Effector memory CD4-positive, alpha-beta T cell (primary cell): ENCODE results near the gene NAA10.

Experiments used
- DNase-seq, 3 donors: peaks; one replicate each; pipeline ENCODE4 v3.0.0-alpha.2; 2020
- H3K27ac ChIP-seq: 2 replicates; pipeline ENCODE4 v1.7.0; 2013; ENCODE audit warnings: mild to moderate bottlenecking, low read length, moderate library complexity; ENCODE audit not compliant: insufficient read depth, poor library complexity, severe bottlenecking
- H3K27me3 ChIP-seq: replicated peaks from 2 replicates; pipeline ENCODE4 v1.7.0; 2013; ENCODE audit warnings: mild to moderate bottlenecking, low read length; ENCODE audit not compliant: insufficient read depth, control insufficient read depth, poor library complexity, severe bottlenecking
- H3K36me3 ChIP-seq: 2 replicates; pipeline ENCODE4 v1.7.0; 2013; ENCODE audit warnings: mild to moderate bottlenecking, low read length, moderate library complexity; ENCODE audit not compliant: control insufficient read depth, insufficient read depth
- H3K4me1 ChIP-seq: 2 replicates; pipeline ENCODE4 v1.7.0; 2013; ENCODE audit warnings: low read length, mild to moderate bottlenecking; ENCODE audit not compliant: control insufficient read depth, insufficient read depth, poor library complexity, severe bottlenecking
- H3K4me3 ChIP-seq: 2 replicates; pipeline ENCODE4 v1.7.0; 2013; ENCODE audit warnings: low read length, low read depth, mild to moderate bottlenecking; ENCODE audit not compliant: insufficient read depth, poor library complexity, severe bottlenecking
- H3K9me3 ChIP-seq: 2 replicates; pipeline ENCODE4 v1.7.0; 2013; ENCODE audit warnings: mild to moderate bottlenecking, low read length, moderate library complexity; ENCODE audit not compliant: control insufficient read depth

The NAA10 gene

GRCh38 chrX:153924149-153924861 lies 10.5 kb downstream of the NAA10 start:
- peaks cover 39% of the 10 kb centered on the region for H3K4me1 ChIP-seq
- peak overlapping the region; percentile 51 for H3K4me3 ChIP-seq
- no peaks in the 10 kb centered on the region for H3K27me3 ChIP-seq
- H3K9me3 ChIP-seq, result no peaks in the 10 kb centered on the region
- DNase-seq, result peak in 2 of 3 donors; percentile 26 to 35
- peaks cover 7% of the 10 kb centered on the region for H3K36me3 ChIP-seq
- peak overlapping the region; percentile 98 for H3K27ac ChIP-seq

DNA sequence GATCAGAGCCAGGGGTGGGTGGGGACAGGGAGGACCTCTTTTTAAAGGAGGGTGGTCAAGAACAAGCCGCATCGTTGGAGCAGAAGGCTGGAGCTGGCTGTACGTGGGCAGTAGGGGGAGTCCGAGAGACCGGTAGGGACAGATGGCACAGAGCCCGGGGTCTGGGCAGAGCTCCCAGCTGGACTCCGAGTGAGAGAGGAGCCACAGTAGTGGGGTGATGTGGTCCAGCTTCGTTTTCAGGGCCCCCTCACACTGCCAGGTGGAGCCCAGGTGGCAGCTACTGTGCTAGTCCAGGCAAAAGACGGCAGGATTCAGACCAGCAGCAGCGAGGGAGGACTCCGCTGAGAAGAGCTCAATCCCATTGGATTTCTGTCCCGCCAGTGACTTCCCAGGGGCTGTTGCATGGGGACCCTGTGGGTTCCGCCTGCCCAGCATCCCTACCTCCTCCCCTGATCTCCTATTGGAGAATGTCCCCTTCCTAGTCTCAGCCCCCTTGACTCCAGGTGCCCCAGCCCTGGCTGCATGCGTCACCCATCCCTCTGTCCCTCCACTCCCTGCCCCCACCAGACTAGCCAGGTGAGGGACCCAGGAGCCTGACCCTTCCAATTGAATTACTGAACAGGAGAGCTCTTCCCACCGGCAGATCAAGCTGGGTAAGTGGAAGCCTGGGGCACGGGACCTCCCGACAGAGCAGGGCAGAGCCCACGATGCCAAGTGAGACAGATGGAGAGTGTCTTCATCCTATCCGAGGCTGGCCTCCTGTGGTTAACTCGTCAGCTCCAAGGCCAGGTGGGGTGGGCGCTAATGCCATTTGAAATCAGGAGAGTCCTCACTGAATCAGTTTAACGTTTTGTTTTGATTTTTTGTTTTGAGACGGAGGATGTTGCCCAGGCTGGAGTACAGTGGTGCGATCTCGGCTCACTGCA lies 11.6 kb downstream of the NAA10 start:
- Histone ChIP-seq H3K4me3 (no peak overlapping the region), H3K36me3 (peaks cover 13% of the 10 kb centered on the region), H3K9me3 (no peaks in the 10 kb centered on the region), H3K27me3 (no peaks in the 10 kb centered on the region), H3K4me1 (peaks cover 36% of the 10 kb centered on the region), H3K27ac (peak overlapping the region; percentile 98)
- no peak for DNase-seq

DNA sequence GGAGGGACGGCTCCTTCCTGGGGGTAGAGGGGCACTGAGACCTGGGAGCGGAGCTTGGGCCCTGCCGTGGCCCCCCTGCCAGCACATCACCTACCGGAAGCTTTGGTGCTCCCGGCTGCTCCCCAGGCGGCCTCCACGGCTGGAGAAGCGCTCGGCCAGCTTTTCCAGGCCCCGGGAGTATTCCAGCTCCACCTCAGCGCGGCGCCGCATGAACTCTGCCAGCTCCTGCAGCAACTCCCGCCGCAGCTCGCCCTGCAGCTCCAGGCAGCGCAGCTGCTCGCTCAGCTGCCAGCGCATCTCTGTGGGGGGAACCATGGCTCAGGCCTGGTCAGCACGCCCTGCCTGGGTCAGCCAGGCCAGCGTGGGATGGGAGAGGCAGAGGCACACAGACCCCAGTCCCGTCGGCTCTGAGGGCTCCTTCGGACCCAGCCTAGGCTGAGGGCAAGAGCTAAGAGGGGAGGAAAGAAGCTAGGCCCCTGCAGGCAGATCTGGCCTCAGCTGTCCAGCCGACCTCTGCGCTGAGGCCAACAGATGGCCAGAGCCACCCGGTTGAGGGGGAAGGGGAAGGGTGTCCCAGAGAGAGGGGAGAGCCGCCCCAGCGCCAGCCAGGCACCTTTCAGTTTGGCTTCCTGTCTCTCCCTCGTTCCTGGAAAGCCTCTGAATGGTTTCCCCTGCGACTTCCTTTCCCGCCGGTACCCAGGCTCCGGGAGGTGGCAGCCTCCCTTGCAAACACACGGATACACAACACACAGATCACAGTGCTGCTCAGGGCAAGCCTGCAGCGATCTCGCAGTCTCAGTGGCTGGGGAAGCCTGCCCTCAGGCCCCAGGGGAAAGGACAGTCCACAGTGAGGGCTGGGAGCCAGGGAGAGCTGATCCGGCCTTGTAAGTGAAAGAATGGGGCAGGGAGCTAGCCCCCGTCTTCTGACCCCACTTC lies 13.1 kb downstream of the NAA10 start:
- peaks cover 13% of the 10 kb centered on the region for H3K36me3 ChIP-seq
- H3K27me3 ChIP-seq, result no peaks in the 10 kb centered on the region
- H3K4me1 ChIP-seq, result peaks cover 28% of the 10 kb centered on the region
- H3K4me3 ChIP-seq, result no peak overlapping the region
- no peaks in the 10 kb centered on the region for H3K9me3 ChIP-seq
- no peak for DNase-seq
- peak overlapping the region; percentile 48 for H3K27ac ChIP-seq

GRCh38 chrX:153921070-153921469 lies 13.8 kb downstream of the NAA10 start:
- H3K4me1 ChIP-seq, result peaks cover 23% of the 10 kb centered on the region
- no peak for DNase-seq
- no peak overlapping the region for H3K4me3 ChIP-seq
- H3K36me3 ChIP-seq, result peaks cover 13% of the 10 kb centered on the region
- no peaks in the 10 kb centered on the region for H3K9me3 ChIP-seq
- H3K27me3 ChIP-seq, result no peaks in the 10 kb centered on the region
- no peak overlapping the region for H3K27ac ChIP-seq

GRCh38 chrX:153920546-153920945 lies 14.3 kb downstream of the NAA10 start:
- DNase-seq, result no peak
- H3K27ac ChIP-seq, result no peak overlapping the region
- peaks cover 21% of the 10 kb centered on the region for H3K4me1 ChIP-seq
- peaks cover 17% of the 10 kb centered on the region for H3K36me3 ChIP-seq
- H3K9me3 ChIP-seq, result no peaks in the 10 kb centered on the region
- no peaks in the 10 kb centered on the region for H3K27me3 ChIP-seq
- H3K4me3 ChIP-seq, result no peak overlapping the region

DNA sequence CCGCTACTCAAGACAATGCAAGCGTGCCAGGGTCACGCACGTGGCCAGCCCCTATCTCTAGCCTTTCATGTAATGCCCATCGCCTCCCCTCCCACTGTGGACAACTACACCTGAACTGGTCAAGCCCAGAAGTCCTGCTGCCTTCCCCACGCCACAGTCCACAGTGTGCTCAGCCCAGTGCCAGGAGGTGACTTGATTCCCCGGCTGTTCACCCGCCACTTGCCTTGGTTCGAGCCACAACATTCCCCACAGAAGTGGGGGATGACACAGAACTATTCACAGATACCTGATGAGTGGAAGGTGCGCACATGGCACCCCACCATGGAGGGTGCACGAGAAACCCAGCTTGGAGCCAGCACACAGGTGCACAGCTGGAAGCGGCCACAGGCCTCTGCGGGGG lies 15.6 kb downstream of the NAA10 start:
- Histone ChIP-seq H3K27ac (no peak overlapping the region), H3K4me3 (no peak overlapping the region), H3K27me3 (no peaks in the 10 kb centered on the region), H3K4me1 (peaks cover 20% of the 10 kb centered on the region), H3K9me3 (no peaks in the 10 kb centered on the region), H3K36me3 (peaks cover 17% of the 10 kb centered on the region)
- no peak for DNase-seq

GRCh38 chrX:153917869-153918268 lies 17.0 kb downstream of the NAA10 start:
- no peak for DNase-seq
- no peaks in the 10 kb centered on the region for H3K9me3 ChIP-seq
- H3K27ac ChIP-seq, result no peak overlapping the region
- H3K27me3 ChIP-seq, result no peaks in the 10 kb centered on the region
- H3K4me1 ChIP-seq, result peaks cover 14% of the 10 kb centered on the region
- peaks cover 29% of the 10 kb centered on the region for H3K36me3 ChIP-seq
- H3K4me3 ChIP-seq, result no peak overlapping the region

DNA sequence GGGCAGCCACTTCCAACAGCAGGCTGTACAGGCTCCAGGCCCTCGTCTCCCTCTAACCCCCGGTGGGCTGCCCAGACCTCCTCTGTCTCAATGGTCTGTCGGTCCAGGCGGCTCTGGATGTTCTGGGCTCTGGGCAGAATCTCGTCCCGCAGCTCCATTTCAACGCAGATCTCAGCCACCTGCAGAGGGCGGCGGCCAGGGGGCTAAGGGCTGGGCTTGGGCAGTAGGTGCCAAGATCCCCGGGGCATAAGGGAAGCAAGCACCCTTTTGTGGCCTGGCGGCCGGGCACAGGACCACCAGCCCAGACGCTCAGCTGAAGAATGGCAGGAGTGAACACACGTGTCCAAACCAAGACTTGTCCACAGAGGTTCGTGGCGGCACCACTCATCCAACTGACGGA lies 21.1 kb downstream of the NAA10 start:
- H3K36me3 ChIP-seq, result peaks cover 38% of the 10 kb centered on the region
- no peak overlapping the region for H3K27ac ChIP-seq
- no peaks in the 10 kb centered on the region for H3K27me3 ChIP-seq
- no peak for DNase-seq
- no peaks in the 10 kb centered on the region for H3K4me1 ChIP-seq
- H3K4me3 ChIP-seq, result no peak overlapping the region
- H3K9me3 ChIP-seq, result no peaks in the 10 kb centered on the region

DNA sequence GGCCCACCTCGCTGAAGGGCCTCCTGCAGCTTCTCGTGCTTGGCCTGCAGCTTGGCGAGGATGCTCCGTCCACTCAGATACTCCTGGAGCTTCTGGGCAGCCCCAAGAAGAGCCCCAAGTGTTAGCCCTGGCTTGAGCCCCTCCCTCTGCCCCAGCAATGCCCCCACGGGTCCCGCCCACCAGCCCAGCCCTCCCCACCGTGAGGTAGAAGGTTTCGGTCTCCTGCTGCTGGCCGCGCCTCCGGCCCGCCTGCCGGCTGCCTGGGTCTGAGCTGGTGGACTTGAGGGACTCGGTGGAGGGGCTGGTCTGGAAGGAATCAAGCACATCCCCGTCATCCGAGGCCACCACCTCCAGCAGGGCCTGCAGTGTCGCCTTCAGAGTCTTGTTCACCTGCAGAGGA lies 21.6 kb downstream of the NAA10 start:
- Histone ChIP-seq H3K36me3 (peaks cover 36% of the 10 kb centered on the region), H3K27me3 (no peaks in the 10 kb centered on the region), H3K27ac (no peak overlapping the region), H3K4me3 (no peak overlapping the region), H3K4me1 (no peaks in the 10 kb centered on the region), H3K9me3 (no peaks in the 10 kb centered on the region)
- no peak for DNase-seq
